K562 (cell line): Measurements from ENCODE around the gene NECTIN4. TPM values are rescaled to one million over a fixed set of nuclear protein-coding genes. Genes with fewer than 3 reads are reported as not detected.

Experiments
- BDP1 ChIP-seq: IDR thresholded peaks from 3 replicates; pipeline ENCODE4 v1.6.1; 2011; ENCODE audit not compliant: insufficient read length, insufficient read depth
- CHD1 ChIP-seq: fragments of 200-600 bp; sonication (generic); IDR thresholded peaks from one replicate; pipeline ENCODE4 v1.6.1; 2012; ENCODE audit warnings: mild to moderate bottlenecking, moderate library complexity, low read length, inconsistent platforms
- HDGF ChIP-seq: fragments of 450-650 bp; IDR thresholded peaks from 2 replicates; pipeline ENCODE4 v1.6.1; 2016
- KDM2B ChIP-seq: fragments of 250-450 bp; sonication (Bioruptor Pico); IDR thresholded peaks from 2 replicates; pipeline ENCODE4 v1.8.0; 2021; ENCODE audit warnings: mild to moderate bottlenecking, moderate library complexity
- MECOM ChIP-seq: fragments of 250-450 bp; sonication (Bioruptor Pico); IDR thresholded peaks from 2 replicates; pipeline ENCODE4 v1.8.0; 2022; ENCODE audit warnings: inconsistent platforms
- MEIS2 ChIP-seq: fragments of 450-650 bp; IDR thresholded peaks from 2 replicates; pipeline ENCODE4 v1.6.1; 2014; ENCODE audit warnings: mild to moderate bottlenecking; ENCODE audit not compliant: partially characterized antibody
- NFATC3 ChIP-seq: fragments of 450-650 bp; IDR thresholded peaks from 2 replicates; pipeline ENCODE4 v1.6.1; 2017; ENCODE audit warnings: mild to moderate bottlenecking
- POLR3G ChIP-seq: IDR thresholded peaks from 2 replicates; pipeline ENCODE4 v1.6.1; 2011; ENCODE audit not compliant: insufficient read length, insufficient replicate concordance; ENCODE audit errors: extremely low read depth
- RHOXF2B ChIP-seq: fragments of 250-450 bp; sonication (Bioruptor Pico); conservative IDR thresholded peaks from 2 replicates; pipeline ENCODE4 v1.5.1; 2021
- SAFB2 ChIP-seq: fragments of 200-400 bp; formaldehyde crosslinking; IDR thresholded peaks from 2 replicates; pipeline ENCODE4 v1.6.1; 2018; ENCODE audit warnings: borderline replicate concordance, low read length, low read depth, moderate library complexity; ENCODE audit not compliant: severe bottlenecking
- TAF9B ChIP-seq: fragments of 450-650 bp; IDR thresholded peaks from 2 replicates; pipeline ENCODE4 v1.6.1; 2018; ENCODE audit warnings: mild to moderate bottlenecking; ENCODE audit not compliant: partially characterized antibody
- TEAD4 ChIP-seq, 2 experiments: sonication (generic) in 1 of 2; formaldehyde crosslinking in 1 of 2; IDR thresholded peaks; 2 replicates each; pipeline versions ENCODE4 v1.6.1 to v1.8.0; 2012 to 2022; ENCODE audit warnings: borderline replicate concordance in 1 of 2, inconsistent platforms in 1 of 2, low read length in 1 of 2, mild to moderate bottlenecking in 1 of 2, missing genetic modification reagents in 1 of 2
- TSC22D4 ChIP-seq: fragments of 450-650 bp; IDR thresholded peaks from 2 replicates; pipeline ENCODE4 v1.6.1; 2016; ENCODE audit warnings: missing genetic modification characterization, missing biosample characterization, control low read depth
- YY1 ChIP-seq, 3 experiments: IDR thresholded peaks; 2 replicates each; pipeline ENCODE4 v1.6.1; 2011; ENCODE audit warnings: low read length in 2 of 3, mild to moderate bottlenecking in 2 of 3, moderate library complexity in 2 of 3, borderline replicate concordance in 1 of 3, control low read depth in 1 of 3, low read depth in 1 of 3; ENCODE audit not compliant: insufficient read depth in 3 of 3, insufficient replicate concordance in 2 of 3, control insufficient read depth in 1 of 3, insufficient read length in 1 of 3; ENCODE audit errors: extremely low read depth in 1 of 3
- ZBED1 ChIP-seq: IDR thresholded peaks from 2 replicates; pipeline ENCODE4 v1.6.1; 2014
- ZBTB8A ChIP-seq: fragments of 450-650 bp; IDR thresholded peaks from 2 replicates; pipeline ENCODE4 v1.6.1; 2018; ENCODE audit warnings: mild to moderate bottlenecking, moderate library complexity; ENCODE audit not compliant: partially characterized antibody
- ZFP1 ChIP-seq: fragments of 450-650 bp; formaldehyde crosslinking; IDR thresholded peaks from 2 replicates; pipeline ENCODE4 v1.4.0; 2020; ENCODE audit warnings: mild to moderate bottlenecking, mixed read lengths
- ZNF133 ChIP-seq: fragments of 250-450 bp; sonication (Bioruptor Pico); IDR thresholded peaks from 2 replicates; pipeline ENCODE4 v1.4.0; 2020; ENCODE audit warnings: mild to moderate bottlenecking
- ZNF143 ChIP-seq: sonication (generic); formaldehyde crosslinking; IDR thresholded peaks from 2 replicates; pipeline ENCODE4 v1.9.0; 2022; ENCODE audit warnings: mild to moderate bottlenecking, missing genetic modification reagents
- ZNF347 ChIP-seq: fragments of 450-650 bp; formaldehyde crosslinking; IDR thresholded peaks from 2 replicates; pipeline ENCODE4 v1.4.0; 2020; ENCODE audit warnings: low read depth, mild to moderate bottlenecking, moderate library complexity
- polyA plus RNA-seq, 8 experiments: library from polyadenylated mRNA; depleted of rRNA in 4 of 8; stranded (reverse) in 5 of 8; unstranded in 3 of 8; fragments of >200 nt; fragmentation: Nextera tagmentation in 2 of 8; fragmentation: Illumina TruSeq in 1 of 8; extraction: Ambion mirVana in 2 of 8; extraction: Trizol in 1 of 8; gene quantifications; 2 replicates each; pipeline versions ENCODE4 v1.2.1 to v1.2.3, GENCODE V29; 2011 to 2014; ENCODE audit warnings: inconsistent platforms in 1 of 8, missing spikeins in 1 of 8
- total RNA-seq, 7 experiments: library from RNA; depleted of rRNA in 6 of 7; stranded (reverse); fragments of >200 nt in 6 of 7; fragmentation: Illumina TruSeq in 2 of 7; extraction: Trizol in 2 of 7; gene quantifications; 2 replicates each; pipeline versions ENCODE4 v1.2.1 to v1.2.3, GENCODE V29; 2011 to 2021; ENCODE audit warnings: low replicate concordance in 1 of 7
- TF ChIP-seq, protein P1 (sequence below): fragments of 250-450 bp; sonication (Bioruptor Pico); IDR thresholded peaks from 2 replicates; pipeline ENCODE4 v1.8.0; 2022; ENCODE audit warnings: moderate library complexity, mild to moderate bottlenecking, inconsistent platforms
- TF ChIP-seq, protein P2 (sequence below): fragments of 200-800 bp; sonication (Bioruptor generic); IDR thresholded peaks from 2 replicates; pipeline ENCODE4 v1.6.1; 2017; ENCODE audit warnings: missing genetic modification characterization, missing compliant biosample characterization
- TF ChIP-seq, protein P3 (sequence below): IDR thresholded peaks from 2 replicates; pipeline ENCODE4 v1.6.1; 2011; ENCODE audit not compliant: insufficient read length; ENCODE audit errors: extremely low read depth

Gene NECTIN4
- total and polyA plus RNA-seq, 9 of the 15 experiments (the other 6 are each of a cell fraction or from before 2014, with no cell fraction given), result 0.01 to 0.09 TPM; not detected in 7

DNA sequence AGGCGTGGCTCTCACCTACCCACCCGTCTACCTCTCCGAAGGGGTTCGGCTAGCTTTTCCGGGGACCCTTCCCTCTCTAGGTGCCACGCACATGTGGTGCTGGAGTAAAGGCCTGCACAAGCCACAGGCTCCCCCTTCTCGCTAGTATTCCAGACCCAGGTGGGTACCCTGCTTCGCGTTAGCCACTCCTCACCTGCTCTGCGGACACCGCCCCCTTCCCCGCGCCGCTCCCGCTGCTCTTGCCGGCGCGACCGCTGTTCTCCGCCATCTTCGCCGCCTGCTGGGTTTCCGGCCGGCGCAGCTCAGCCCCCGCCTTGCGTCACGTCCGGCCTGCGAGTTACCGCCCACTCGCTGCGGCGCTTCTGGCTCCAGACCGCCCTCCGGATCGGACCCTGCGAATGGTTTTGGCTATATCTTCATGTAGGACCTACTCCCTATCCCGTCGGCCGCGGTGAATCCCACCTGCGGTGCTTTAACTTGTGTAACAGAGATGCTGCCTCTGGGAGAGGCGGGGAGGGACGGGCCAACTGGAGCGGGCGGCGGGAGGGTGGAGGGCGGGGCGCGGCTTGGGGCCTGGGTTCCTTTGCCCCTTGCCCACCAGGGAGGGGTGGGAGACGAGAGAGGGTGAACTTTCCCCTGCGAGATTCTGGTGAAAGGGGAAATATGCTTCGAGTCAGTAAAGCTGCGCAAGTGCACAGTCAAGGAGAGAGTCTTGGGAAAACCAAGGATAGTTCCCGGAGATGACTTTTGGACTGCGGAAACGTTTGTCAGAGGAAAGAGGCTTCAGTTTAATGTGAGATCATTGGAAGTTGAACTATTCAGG, 28.6 kb upstream of the NECTIN4 start, which contains the start of the genes NIT1 and PFDN2 (continued):
- TF ChIP-seq TAF9B (peak; percentile 94), MECOM (CRISPR knock-in tag) (no peak), ZNF347 (CRISPR knock-in tag) (no peak), ZBTB8A (no peak), TEAD4 (IDR thresholded peaks at IDR 0.05; ENCODE audit: low read length) (peak; percentile 2; the same call in 1 of the 2 replicates), TEAD4 (CRISPR knock-in tag; IDR thresholded peaks at IDR 0.05; ENCODE audit: borderline replicate concordance) (no peak), CHD1 (peak; percentile 70), ZNF133 (no peak), YY1 (IDR thresholded peaks at IDR 0.05; ENCODE audit: borderline replicate concordance in 1 of 3, control insufficient read depth in 1 of 3, extremely low read depth in 1 of 3, insufficient read depth in 3 of 3, insufficient read length in 1 of 3, insufficient replicate concordance in 2 of 3, low read depth in 1 of 3, low read length in 2 of 3) (peak; percentile 83 to 98 (median 94)), KDM2B (CRISPR knock-in tag) (no peak), TSC22D4 (tag) (no peak), MEIS2 (no peak), POLR3G (no peak), ZBED1 (0 out of 2 replicates have a peak, but pooled peaks have one; percentile 20), ZFP1 (CRISPR knock-in tag) (no peak), SAFB2 (no peak), HDGF (no peak), ZNF143 (CRISPR knock-in tag) (no peak), NFATC3 (no peak), BDP1 (no peak), RHOXF2B (CRISPR knock-in tag) (no peak)
- TF ChIP-seq, protein P1, sequence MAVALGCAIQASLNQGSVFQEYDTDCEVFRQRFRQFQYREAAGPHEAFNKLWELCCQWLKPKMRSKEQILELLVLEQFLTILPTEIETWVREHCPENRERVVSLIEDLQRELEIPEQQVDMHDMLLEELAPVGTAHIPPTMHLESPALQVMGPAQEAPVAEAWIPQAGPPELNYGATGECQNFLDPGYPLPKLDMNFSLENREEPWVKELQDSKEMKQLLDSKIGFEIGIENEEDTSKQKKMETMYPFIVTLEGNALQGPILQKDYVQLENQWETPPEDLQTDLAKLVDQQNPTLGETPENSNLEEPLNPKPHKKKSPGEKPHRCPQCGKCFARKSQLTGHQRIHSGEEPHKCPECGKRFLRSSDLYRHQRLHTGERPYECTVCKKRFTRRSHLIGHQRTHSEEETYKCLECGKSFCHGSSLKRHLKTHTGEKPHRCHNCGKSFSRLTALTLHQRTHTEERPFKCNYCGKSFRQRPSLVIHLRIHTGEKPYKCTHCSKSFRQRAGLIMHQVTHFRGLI, result no peak
- TF ChIP-seq, protein P2, sequence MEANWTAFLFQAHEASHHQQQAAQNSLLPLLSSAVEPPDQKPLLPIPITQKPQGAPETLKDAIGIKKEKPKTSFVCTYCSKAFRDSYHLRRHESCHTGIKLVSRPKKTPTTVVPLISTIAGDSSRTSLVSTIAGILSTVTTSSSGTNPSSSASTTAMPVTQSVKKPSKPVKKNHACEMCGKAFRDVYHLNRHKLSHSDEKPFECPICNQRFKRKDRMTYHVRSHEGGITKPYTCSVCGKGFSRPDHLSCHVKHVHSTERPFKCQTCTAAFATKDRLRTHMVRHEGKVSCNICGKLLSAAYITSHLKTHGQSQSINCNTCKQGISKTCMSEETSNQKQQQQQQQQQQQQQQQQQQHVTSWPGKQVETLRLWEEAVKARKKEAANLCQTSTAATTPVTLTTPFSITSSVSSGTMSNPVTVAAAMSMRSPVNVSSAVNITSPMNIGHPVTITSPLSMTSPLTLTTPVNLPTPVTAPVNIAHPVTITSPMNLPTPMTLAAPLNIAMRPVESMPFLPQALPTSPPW (CRISPR knock-in tag), result peak; percentile 76
- TF ChIP-seq, protein P3, sequence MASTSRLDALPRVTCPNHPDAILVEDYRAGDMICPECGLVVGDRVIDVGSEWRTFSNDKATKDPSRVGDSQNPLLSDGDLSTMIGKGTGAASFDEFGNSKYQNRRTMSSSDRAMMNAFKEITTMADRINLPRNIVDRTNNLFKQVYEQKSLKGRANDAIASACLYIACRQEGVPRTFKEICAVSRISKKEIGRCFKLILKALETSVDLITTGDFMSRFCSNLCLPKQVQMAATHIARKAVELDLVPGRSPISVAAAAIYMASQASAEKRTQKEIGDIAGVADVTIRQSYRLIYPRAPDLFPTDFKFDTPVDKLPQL, result no peak
